Rectal smooth muscle tissue (tissue), 1 donor: ENCODE measurements around the gene EVX1.

Experiments used
- H3K27ac ChIP-seq: one replicate; pipeline ENCODE4 v1.7.0; 2013; ENCODE audit warnings: low read depth, low read length, inconsistent platforms
- H3K27me3 ChIP-seq: one replicate; pipeline ENCODE4 v1.7.0; 2013; ENCODE audit warnings: low read length; ENCODE audit not compliant: control insufficient read depth, insufficient read depth
- H3K36me3 ChIP-seq: one replicate; pipeline ENCODE4 v1.7.0; 2013; ENCODE audit warnings: low read length; ENCODE audit not compliant: control insufficient read depth, insufficient read depth
- H3K4me1 ChIP-seq: one replicate; pipeline ENCODE4 v1.7.0; 2013; ENCODE audit warnings: low read length; ENCODE audit not compliant: control insufficient read depth, insufficient read depth
- H3K4me3 ChIP-seq: one replicate; pipeline ENCODE4 v1.7.0; 2013; ENCODE audit warnings: low read length
- H3K9ac ChIP-seq: one replicate; pipeline ENCODE4 v1.7.0; 2013; ENCODE audit warnings: low read length

EVX1 gene

DNA sequence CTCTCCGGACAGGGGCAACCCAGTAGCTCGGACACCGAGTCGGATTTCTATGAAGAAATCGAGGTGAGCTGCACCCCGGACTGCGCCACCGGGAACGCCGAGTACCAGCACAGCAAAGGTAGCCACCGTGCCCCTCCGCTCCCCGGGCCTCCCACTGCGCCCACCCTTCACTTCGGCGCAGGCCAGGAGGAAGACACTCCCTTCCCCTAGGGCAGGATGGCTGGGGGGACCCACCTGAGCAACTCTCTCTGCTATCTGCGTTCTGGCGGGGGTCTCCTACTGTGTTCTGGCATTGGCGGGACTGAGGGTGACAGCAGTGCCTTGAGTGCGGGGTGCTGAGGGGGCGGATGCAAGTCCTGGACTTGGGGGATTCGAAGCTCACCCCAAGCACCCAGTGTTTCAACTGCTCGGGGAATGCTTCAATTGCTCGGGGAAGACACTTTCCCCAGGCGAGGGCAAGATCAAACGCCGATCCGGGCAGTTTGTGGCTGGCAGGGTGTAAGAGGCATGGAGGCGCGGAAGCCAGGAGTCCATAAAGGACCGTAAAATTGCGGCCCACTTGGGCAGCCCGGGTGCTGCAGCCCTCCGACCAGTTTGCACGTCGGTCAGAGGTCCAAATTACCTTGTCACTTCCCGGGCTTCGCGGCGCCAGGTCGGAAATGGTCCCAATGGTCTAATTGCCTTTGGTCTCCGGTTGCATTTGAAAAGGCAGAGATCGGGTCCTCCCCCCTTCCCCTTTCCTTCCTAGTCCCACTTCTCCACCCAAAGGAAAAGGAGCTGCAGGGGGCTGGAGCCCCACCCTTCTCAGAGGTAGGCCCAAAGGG is 950 bp downstream of the EVX1 start:
- Histone ChIP-seq H3K4me3 (peak overlapping the region; percentile 3), H3K4me1 (peaks cover 3% of the 10 kb centered on the region)

GRCh38 chr7:27244488-27245123 is 2.0 kb downstream of the EVX1 start:
- Histone ChIP-seq H3K4me3 (no peak overlapping the region), H3K27me3 (peaks cover 86% of the 10 kb centered on the region), H3K36me3 (no peaks in the 10 kb centered on the region), H3K27ac (no peak overlapping the region), H3K9ac (no peak overlapping the region), H3K4me1 (peaks cover 3% of the 10 kb centered on the region)

More for the DNA sequence above, 950 bp downstream of the EVX1 start:
- Histone ChIP-seq H3K27ac (no peak overlapping the region), H3K27me3 (peaks cover 84% of the 10 kb centered on the region), H3K36me3 (no peaks in the 10 kb centered on the region), H3K9ac (no peak overlapping the region)

DNA sequence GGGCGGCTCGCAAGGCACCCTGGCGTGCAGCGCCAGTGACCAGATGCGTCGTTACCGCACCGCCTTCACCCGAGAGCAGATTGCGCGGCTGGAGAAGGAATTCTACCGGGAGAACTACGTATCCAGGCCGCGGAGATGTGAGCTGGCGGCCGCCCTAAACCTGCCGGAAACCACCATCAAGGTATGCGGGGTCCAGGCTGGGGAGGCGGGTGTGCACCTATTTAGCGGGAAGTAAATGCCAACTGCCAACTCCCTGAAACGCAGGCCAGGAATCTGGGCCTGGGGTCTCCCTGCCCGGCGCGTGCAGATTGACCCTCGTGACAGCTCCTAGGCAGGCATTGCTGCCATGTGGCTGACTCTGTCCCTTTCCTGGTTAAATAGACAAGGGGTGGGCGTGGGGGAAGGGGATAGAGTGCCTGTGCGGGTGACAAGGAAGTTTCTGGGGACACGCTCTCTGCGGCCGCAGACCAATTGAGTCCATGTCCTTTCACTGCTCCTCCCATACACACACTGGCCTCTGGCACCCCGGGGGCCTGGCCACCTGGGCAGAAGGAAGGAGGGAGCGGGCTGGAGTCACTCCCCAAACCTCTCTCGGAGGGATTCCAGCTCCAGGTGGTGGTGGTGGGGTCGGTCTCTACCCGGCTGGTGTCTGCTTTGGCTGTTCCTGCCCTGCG is 2.7 kb downstream of the EVX1 start:
- peaks cover 3% of the 10 kb centered on the region for H3K4me1 ChIP-seq
- no peak overlapping the region for H3K27ac ChIP-seq
- H3K27me3 ChIP-seq, result peaks cover 85% of the 10 kb centered on the region
- H3K9ac ChIP-seq, result no peak overlapping the region
- H3K4me3 ChIP-seq, result peak overlapping the region; percentile 14
- H3K36me3 ChIP-seq, result no peaks in the 10 kb centered on the region

DNA sequence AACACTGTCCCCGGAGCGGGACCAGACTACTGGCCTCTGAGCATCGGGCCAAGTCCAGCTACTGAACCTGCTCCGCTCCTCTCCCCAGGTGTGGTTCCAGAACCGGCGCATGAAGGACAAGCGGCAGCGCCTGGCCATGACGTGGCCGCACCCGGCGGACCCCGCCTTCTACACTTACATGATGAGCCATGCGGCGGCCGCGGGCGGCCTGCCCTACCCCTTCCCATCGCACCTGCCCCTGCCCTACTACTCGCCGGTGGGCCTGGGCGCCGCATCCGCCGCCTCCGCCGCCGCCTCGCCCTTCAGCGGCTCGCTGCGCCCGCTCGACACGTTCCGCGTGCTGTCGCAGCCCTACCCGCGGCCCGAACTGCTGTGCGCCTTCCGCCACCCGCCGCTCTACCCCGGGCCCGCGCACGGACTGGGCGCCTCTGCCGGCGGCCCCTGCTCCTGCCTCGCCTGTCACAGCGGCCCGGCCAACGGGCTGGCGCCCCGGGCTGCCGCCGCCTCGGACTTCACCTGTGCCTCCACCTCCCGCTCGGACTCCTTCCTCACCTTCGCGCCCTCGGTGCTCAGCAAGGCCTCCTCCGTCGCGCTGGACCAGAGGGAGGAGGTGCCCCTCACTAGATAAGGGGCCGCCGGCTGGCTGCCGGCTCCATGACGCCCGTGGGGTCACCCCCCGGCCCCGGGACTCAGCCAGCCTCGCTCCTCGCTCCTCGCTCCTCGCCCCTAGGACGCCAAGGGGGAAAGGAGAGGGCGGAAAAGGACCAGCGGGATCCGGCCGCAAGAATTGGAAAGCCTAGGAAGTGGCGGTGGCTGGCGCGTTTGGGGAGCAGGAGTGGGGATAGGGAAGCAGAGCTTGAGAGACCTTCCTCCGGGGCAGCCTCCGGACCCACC is 3.4 kb downstream of the EVX1 start:
- H3K4me3 ChIP-seq, result peak overlapping the region; percentile 14
- H3K27ac ChIP-seq, result no peak overlapping the region
- peaks cover 3% of the 10 kb centered on the region for H3K4me1 ChIP-seq
- H3K27me3 ChIP-seq, result peaks cover 83% of the 10 kb centered on the region
- no peak overlapping the region for H3K9ac ChIP-seq
- H3K36me3 ChIP-seq, result no peaks in the 10 kb centered on the region

DNA sequence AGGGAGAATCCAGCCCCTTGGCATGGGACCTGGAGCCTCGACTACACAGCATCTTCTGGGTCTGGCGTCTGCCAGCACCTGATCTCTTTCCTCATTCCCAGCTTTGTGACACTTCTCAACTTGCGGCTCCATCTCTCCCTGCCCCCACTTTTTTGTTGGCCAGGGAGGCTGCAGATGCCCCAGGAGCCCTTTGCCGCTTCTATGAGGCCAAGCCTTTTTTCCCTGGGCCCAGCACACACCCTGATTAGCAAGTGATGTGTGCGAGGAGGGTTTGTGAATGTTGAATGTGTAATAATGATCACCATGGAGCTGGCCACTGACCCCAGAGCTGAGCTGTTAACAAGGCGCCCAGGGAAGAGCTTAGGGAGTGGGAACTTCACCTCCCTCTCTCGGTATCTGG is 4.4 kb downstream of the EVX1 start:
- H3K4me1 ChIP-seq, result peaks cover 4% of the 10 kb centered on the region
- H3K27me3 ChIP-seq, result peaks cover 81% of the 10 kb centered on the region
- H3K27ac ChIP-seq, result no peak overlapping the region
- H3K4me3 ChIP-seq, result no peak overlapping the region
- H3K9ac ChIP-seq, result no peak overlapping the region
- H3K36me3 ChIP-seq, result no peaks in the 10 kb centered on the region

DNA sequence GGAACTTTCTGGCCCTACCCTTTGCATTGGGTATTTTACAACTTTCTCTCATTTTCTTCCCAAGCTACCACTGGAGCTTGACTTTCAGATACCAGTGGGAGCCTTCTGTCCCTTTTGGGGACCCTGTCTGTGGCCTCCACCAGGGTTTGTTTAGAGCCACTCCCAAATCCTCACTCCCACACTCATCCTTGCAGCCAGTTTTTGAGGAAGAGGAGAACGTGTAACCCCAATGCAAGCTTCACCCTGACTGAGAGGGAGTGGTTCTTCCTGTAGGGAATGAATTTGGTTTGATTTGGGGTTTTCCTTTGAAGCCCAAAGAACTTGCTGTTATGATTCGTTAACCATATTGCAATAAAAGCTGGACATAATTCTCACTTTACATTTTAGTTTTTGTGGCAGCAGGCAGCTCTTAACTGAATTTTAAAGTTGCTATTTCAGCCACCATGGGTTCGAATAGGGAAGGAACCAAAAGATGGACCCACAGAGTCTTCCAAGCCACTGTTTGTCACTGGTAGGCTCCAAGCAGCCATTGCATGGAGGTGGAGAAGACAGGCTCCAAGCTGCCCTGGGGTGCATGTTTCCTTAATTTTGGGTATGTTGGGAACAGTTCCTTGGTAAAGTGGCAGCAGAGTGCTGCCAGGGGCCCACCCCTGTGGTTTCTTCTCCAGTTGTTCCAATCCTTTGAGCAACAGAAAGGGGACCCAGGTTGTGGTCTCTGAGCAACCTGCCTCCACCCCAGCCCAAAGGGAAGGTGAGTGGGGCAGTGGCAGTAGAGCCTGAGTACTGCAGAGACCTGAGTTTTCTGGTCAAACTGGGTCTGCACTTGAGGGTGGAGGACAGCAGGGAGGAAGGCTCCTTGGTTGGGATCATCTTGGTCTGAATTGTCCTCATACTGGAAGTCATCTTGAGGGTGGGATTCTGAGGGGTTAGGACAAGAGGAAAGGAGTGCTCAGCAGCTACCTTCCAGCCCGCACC is 5.1 kb downstream of the EVX1 start:
- no peaks in the 10 kb centered on the region for H3K36me3 ChIP-seq
- peaks cover 4% of the 10 kb centered on the region for H3K4me1 ChIP-seq
- no peak overlapping the region for H3K27ac ChIP-seq
- H3K9ac ChIP-seq, result no peak overlapping the region
- peaks cover 82% of the 10 kb centered on the region for H3K27me3 ChIP-seq
- no peak overlapping the region for H3K4me3 ChIP-seq

DNA sequence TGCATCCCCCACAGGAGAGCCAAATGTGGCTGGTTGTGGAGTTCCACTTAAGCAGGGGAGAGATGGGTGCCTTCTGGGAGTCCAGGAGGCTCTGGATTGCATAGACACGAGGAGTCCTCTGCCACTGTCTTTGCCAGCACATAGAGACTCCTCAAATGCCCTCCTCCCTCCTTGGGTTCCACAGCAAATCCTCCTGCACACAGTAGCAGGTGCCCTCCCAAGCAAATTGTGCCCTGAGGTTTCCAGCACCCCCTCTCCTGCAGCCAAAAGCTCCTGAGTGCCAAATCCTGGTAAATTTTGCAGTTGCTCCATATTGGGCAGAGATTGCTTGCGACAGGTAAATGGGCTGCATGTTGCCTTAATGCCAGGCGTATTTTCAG is 5.8 kb downstream of the EVX1 start:
- peaks cover 82% of the 10 kb centered on the region for H3K27me3 ChIP-seq
- H3K9ac ChIP-seq, result no peak overlapping the region
- no peak overlapping the region for H3K4me3 ChIP-seq
- peaks cover 4% of the 10 kb centered on the region for H3K4me1 ChIP-seq
- no peak overlapping the region for H3K27ac ChIP-seq
- no peaks in the 10 kb centered on the region for H3K36me3 ChIP-seq

DNA sequence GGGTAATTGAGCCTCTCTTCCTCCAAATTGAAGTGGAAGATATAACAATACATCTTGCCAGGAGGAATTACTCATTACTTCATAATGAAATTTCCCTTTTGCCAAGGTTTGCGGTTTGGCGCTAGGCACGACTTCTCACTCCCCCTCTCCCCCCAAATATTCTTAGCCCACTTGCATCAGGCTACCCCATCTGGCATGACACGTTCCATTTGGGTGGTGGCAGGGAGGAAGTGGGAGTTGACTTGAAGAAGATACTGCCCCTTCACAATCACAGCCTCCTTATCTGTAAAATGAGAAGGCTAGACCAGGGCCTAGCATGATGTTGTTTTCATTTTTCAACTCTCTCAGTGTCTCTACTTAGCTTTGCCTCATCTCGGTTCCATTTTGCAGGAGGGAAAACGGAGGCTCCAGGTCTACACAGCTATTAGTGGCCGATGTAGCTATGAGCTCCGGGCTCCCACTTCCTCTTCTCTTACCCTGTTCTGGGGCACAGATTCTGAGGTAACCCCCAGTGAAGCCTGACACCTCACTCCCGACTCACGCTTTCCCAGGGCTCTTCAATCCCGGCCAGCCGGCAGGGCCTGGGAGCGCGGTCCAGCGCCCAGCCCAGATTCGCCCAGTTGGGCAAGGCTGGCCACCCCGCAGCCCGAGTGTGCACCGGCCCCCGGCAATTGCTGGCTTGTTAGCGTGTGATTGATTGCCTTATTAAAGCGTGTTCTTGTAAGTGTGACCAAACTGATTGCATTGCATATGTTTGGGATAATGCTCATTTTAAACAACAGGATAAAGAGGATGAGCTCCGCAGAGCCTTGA is 6.5 kb downstream of the EVX1 start:
- Histone ChIP-seq H3K36me3 (no peaks in the 10 kb centered on the region), H3K4me1 (peaks cover 4% of the 10 kb centered on the region), H3K4me3 (no peak overlapping the region), H3K27ac (no peak overlapping the region), H3K27me3 (peaks cover 75% of the 10 kb centered on the region), H3K9ac (no peak overlapping the region)

DNA sequence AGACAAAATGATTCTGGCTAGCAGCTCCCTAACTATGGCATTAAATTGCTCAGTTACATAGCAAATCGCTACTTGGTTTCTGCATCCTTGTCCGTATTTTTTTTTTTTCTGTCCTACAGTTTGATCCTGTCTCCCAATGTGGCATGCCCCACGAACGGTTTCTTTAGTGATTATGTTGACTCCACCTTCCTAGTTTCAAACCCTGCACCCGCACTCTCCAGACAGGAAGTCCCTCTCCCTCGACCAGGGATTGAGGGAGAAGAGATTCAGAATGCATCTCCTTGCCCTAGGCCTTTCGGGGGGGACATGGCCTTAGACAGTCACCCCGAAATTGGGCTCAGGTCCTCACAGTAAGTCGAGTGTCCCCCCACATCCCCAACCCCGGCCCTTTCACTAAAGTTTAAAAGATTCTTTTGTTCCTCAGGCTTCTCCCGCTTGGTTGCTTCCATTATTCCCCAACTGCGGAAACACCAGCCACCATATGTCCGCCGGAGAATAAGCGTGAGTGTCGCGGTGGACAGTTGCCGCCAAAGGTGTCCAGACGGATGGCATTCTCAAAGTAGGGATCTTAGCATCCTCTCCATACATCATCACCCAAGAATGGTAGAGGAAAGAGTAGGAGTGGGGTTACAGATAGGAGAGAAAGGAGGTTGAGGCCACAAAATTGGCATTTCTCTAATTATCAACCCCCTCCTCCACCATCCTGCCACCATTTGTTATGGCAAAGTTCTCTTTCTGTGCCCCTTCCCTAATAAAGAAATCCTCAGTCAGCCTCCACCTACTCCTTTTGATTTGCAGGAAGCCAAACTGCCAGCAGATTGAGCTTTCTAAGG is 7.3 kb downstream of the EVX1 start:
- H3K27ac ChIP-seq, result no peak overlapping the region
- no peak overlapping the region for H3K4me3 ChIP-seq
- no peak overlapping the region for H3K9ac ChIP-seq
- no peaks in the 10 kb centered on the region for H3K36me3 ChIP-seq
- peaks cover 67% of the 10 kb centered on the region for H3K27me3 ChIP-seq
- peaks cover 4% of the 10 kb centered on the region for H3K4me1 ChIP-seq

DNA sequence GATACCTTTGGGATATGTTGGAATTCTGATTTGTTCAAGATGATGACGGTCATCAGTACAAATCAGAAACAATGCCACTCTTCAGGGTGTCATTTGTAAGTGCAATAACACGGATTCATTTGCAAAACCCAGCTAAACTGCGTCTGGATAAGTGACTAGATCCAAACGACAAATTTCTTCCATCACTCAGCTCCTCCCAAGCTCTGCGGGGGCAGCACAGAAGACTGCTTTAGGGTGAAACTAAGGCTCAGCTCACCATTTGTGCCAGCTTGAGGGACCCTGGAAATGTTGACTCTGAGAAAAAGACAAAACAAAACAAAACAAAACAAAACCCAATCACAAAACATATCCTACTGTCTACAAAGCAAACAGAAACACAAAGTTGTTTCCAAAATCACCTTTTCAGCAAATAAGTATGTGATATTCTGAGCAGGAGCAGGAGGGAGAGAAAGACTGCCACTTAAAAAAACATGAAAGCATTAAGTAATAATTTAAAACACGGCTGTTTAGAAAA is 8.0 kb downstream of the EVX1 start:
- H3K4me1 ChIP-seq, result peaks cover 2% of the 10 kb centered on the region
- peaks cover 60% of the 10 kb centered on the region for H3K27me3 ChIP-seq
- H3K9ac ChIP-seq, result no peak overlapping the region
- H3K4me3 ChIP-seq, result no peak overlapping the region
- H3K27ac ChIP-seq, result no peak overlapping the region
- H3K36me3 ChIP-seq, result no peaks in the 10 kb centered on the region
